ENCODE measurements around the gene EIF2B4.

DNA sequence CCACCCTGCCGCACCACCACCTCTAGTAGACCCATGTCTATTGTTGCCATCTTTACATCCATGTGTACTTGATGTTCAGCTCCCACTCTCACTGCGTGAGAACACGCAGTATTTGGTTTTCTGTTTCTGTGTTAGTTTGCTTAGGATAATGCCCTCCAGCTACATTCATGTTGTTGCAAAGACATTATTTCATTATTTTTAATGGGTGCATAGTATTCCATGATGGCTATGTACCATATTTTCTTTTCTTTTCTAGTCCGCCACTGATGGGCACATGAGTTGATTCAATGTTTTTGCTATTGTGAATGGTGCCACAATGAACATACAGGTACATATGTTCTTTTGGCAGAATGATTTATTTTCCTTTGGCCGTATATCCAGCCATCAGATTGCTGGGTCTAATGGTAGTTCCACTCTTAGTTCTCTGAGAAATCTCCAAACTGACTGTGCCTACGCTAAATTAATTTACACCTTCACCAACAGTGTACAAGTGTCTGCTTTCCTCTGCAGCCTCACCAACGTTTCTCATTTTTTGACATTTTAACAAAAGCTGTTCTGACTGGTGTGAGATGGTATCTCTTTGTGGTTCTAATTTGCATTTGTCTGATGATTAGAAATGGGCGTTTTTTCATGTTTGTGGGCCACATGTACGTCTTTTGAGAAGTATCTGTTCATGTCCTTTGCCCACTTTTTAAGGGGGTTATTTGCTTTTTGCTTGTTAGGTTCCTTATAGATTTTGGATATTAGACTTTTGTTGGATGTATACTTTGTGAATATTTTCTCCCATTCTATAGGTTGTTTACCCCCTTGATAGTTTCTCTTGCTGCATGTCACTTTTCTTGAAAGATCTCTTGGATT, 20.9 kb upstream of the EIF2B4 start:
- TF ChIP-seq POLR2A (IDR thresholded peaks at IDR 0.05; ENCODE audit: low read length) = no peak
- TF ChIP-seq GATA1 (IDR thresholded peaks at IDR 0.05; ENCODE audit: low read depth, low read length) = no peak

Measured in erythroblast (primary cell).